Testis (tissue), 2 donors: ENCODE data around the gene TULP1.

Experiments used
- POLR2A ChIP-seq: fragments of 450-650 bp; IDR thresholded peaks from one replicate; pipeline ENCODE4 v1.6.1; 2017; ENCODE audit warnings: antibody characterized with exemption, mild to moderate bottlenecking, moderate library complexity
- TF ChIP-seq, protein P1 (sequence below), 3 experiments: fragments of 450-650 bp in 2 of 3; fragments of 200-600 bp in 1 of 3; sonication (generic) in 1 of 3; IDR thresholded peaks; one replicate each; pipeline ENCODE4 v1.5.1; 2016 to 2019; ENCODE audit warnings: antibody characterized with exemption in 3 of 3, mild to moderate bottlenecking in 2 of 3, moderate library complexity in 1 of 3

- TF ChIP-seq, protein P1, sequence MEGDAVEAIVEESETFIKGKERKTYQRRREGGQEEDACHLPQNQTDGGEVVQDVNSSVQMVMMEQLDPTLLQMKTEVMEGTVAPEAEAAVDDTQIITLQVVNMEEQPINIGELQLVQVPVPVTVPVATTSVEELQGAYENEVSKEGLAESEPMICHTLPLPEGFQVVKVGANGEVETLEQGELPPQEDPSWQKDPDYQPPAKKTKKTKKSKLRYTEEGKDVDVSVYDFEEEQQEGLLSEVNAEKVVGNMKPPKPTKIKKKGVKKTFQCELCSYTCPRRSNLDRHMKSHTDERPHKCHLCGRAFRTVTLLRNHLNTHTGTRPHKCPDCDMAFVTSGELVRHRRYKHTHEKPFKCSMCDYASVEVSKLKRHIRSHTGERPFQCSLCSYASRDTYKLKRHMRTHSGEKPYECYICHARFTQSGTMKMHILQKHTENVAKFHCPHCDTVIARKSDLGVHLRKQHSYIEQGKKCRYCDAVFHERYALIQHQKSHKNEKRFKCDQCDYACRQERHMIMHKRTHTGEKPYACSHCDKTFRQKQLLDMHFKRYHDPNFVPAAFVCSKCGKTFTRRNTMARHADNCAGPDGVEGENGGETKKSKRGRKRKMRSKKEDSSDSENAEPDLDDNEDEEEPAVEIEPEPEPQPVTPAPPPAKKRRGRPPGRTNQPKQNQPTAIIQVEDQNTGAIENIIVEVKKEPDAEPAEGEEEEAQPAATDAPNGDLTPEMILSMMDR (IDR thresholded peaks at IDR 0.05): no peak
- TF ChIP-seq POLR2A: no peak
Observed at GRCh38 chr6:35448191-35448590, 64.5 kb downstream of the TULP1 start.
